ENCODE measurements around the gene KRTAP17-1. TPM values are rescaled to one million over a fixed set of nuclear protein-coding genes. Genes with fewer than 3 reads are reported as not detected.
"Not testable (repeated sequence)": the region's sequence is repeated elsewhere in the genome, so short reads cannot be mapped to it uniquely, and the experiment has no call there.

Gene KRTAP17-1
- total RNA-seq, 1 donor from 2014 or later = not detected

GRCh38 chr17:41284546-41284945, 31.0 kb downstream of the KRTAP17-1 start:
- DNase-seq (ENCODE audit: low spot score) = no peak
- Mint-ChIP-seq H3K27ac (ENCODE audit: unreplicated experiment) (no peak overlapping the region), H3K27me3 (ENCODE audit: unreplicated experiment) (no peaks in the 10 kb centered on the region), H3K36me3 (ENCODE audit: low read depth, unreplicated experiment) (no peaks in the 10 kb centered on the region), H3K9me3 (ENCODE audit: unreplicated experiment) (no peaks in the 10 kb centered on the region), H3K4me1 (ENCODE audit: unreplicated experiment) (no peaks in the 10 kb centered on the region), H3K4me3 (ENCODE audit: unreplicated experiment) (no peak overlapping the region)
- TF ChIP-seq CTCF (IDR thresholded peaks at IDR 0.05; ENCODE audit: unreplicated experiment) = no peak

GRCh38 chr17:41284043-41284442, 31.5 kb downstream of the KRTAP17-1 start:
- Mint-ChIP-seq H3K27ac (ENCODE audit: unreplicated experiment) (no peak overlapping the region), H3K4me3 (ENCODE audit: unreplicated experiment) (no peak overlapping the region), H3K36me3 (ENCODE audit: low read depth, unreplicated experiment) (no peaks in the 10 kb centered on the region), H3K27me3 (ENCODE audit: unreplicated experiment) (no peaks in the 10 kb centered on the region), H3K4me1 (ENCODE audit: unreplicated experiment) (no peaks in the 10 kb centered on the region), H3K9me3 (ENCODE audit: unreplicated experiment) (no peaks in the 10 kb centered on the region)
- TF ChIP-seq CTCF (IDR thresholded peaks at IDR 0.05; ENCODE audit: unreplicated experiment) = no peak
- no peak for DNase-seq (ENCODE audit: low spot score)

GRCh38 chr17:41278176-41278955, 37.1 kb downstream of the KRTAP17-1 start:
- H3K4me1 Mint-ChIP-seq (ENCODE audit: unreplicated experiment) = no peaks in the 10 kb centered on the region
- H3K4me3 Mint-ChIP-seq (ENCODE audit: unreplicated experiment) = no peak overlapping the region
- H3K36me3 Mint-ChIP-seq (ENCODE audit: low read depth, unreplicated experiment) = no peaks in the 10 kb centered on the region
- TF ChIP-seq CTCF (IDR thresholded peaks at IDR 0.05; ENCODE audit: unreplicated experiment) = no peak
- DNase-seq (ENCODE audit: low spot score) = no peak
- no peaks in the 10 kb centered on the region for H3K9me3 Mint-ChIP-seq (ENCODE audit: unreplicated experiment)
- H3K27ac Mint-ChIP-seq (ENCODE audit: unreplicated experiment) = no peak overlapping the region
- H3K27me3 Mint-ChIP-seq (ENCODE audit: unreplicated experiment) = no peaks in the 10 kb centered on the region

GRCh38 chr17:41275648-41276190, 39.8 kb downstream of the KRTAP17-1 start, which contains the start of gene KRTAP9-7:
KRTAP9-7 (plus strand) TSS chr17:41275698; CDS start chr17:41275698, 0 bp downstream.
- H3K27me3 Mint-ChIP-seq (ENCODE audit: unreplicated experiment); H3K4me3 Mint-ChIP-seq (ENCODE audit: unreplicated experiment); H3K9me3 Mint-ChIP-seq (ENCODE audit: unreplicated experiment); DNase-seq (ENCODE audit: low spot score); H3K27ac Mint-ChIP-seq (ENCODE audit: unreplicated experiment); H3K36me3 Mint-ChIP-seq (ENCODE audit: low read depth, unreplicated experiment); H3K4me1 Mint-ChIP-seq (ENCODE audit: unreplicated experiment): not testable (repeated sequence)

GRCh38 chr17:41271858-41272257, 43.7 kb downstream of the KRTAP17-1 start:
- Mint-ChIP-seq H3K4me1 (ENCODE audit: unreplicated experiment) (no peaks in the 10 kb centered on the region), H3K4me3 (ENCODE audit: unreplicated experiment) (no peak overlapping the region), H3K36me3 (ENCODE audit: low read depth, unreplicated experiment) (no peaks in the 10 kb centered on the region), H3K27me3 (ENCODE audit: unreplicated experiment) (no peaks in the 10 kb centered on the region), H3K9me3 (ENCODE audit: unreplicated experiment) (no peaks in the 10 kb centered on the region), H3K27ac (ENCODE audit: unreplicated experiment) (no peak overlapping the region)
- no peak for TF ChIP-seq CTCF (IDR thresholded peaks at IDR 0.05; ENCODE audit: unreplicated experiment)
- no peak for DNase-seq (ENCODE audit: low spot score)

GRCh38 chr17:41271323-41271722, 44.2 kb downstream of the KRTAP17-1 start:
- not testable (repeated sequence) for H3K9me3 Mint-ChIP-seq (ENCODE audit: unreplicated experiment); H3K27ac Mint-ChIP-seq (ENCODE audit: unreplicated experiment); H3K4me3 Mint-ChIP-seq (ENCODE audit: unreplicated experiment); DNase-seq (ENCODE audit: low spot score); H3K4me1 Mint-ChIP-seq (ENCODE audit: unreplicated experiment); H3K36me3 Mint-ChIP-seq (ENCODE audit: low read depth, unreplicated experiment); H3K27me3 Mint-ChIP-seq (ENCODE audit: unreplicated experiment)

All from endothelial cell (in vitro differentiated cells).